ENCODE data around the gene PAX2.

The PAX2 gene

DNA sequence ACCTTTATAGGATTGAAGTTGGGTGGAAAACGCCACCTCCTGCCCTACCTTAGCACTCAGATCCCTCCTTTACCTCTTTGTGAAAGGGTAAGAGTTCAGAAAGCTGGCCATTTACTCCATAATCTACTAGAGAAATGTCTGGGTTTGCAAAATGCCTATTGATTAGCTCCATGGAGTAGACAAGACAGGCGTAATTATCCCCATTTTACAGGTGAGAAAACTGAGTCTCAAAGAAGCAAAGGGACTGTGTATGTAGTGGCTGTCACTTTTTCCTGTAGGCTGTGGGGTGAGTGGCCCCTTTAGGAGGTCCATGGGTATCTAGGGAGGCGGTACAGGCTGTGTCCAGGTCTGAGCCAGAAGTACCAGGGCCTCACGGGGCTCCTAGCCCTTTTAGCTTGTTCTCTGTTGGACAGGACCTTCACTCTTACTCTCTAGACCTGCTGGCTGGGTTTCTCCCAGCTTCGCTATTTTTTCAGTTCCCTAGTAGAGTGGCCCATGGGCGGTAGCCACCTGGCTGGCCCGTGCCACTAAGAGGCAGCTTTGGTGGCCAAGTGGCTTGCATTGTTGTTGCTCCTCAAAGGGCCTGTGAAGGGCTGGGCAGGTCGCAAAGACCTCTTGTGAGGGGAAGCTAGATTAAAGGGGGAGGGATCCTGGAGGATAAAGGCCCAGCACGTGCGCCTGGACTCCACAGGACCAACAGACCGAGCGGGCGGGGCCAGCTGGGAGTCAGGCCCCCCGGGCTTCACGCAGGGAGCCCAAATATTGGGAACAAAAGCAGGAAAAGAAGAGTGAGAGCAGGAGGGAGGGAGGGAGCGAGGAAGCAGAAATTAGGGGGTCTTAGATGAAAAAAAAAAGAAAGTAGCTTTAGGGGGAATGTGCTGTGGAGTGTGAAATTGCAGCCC, 4.7 kb upstream of the PAX2 start:
- no peak for DNase-seq

DNA sequence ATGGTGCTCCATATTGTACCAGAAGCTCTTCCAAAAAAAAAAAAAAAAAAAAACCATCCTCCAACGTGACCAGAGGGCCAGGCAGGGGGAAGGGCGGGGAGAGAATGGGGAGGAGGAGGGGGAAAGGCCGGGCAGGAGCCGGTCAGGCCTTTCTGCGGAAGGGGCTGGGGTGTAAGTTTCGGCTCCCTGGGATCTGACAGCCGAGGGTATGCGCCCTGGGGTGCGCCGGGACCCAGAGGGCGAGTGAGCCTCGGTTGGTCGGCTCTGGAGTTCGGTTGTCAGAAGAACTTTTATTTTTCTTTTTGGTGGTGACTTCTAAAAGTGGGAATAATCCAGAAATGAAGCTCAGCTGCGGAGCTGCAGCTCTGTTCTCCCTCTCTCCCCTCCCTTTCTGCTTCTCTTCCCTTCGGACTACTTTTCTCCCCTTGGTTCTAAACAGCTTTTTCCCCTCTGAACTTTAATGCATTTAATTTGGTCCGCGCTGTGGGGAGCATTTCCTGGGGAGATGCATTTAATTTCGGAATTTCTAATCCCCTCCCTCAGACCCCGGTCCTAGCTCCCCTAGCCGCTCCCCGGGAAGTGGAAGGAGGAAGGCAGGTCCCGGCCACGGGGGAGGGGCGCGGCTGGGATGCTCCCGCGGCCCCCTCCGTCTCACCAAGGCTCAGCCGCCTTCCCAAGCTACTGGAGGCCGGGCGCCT, 3.9 kb upstream of the PAX2 start:
- DNase-seq, result no peak

- no peak for DNase-seq
Observed at GRCh38 chr10:100742076-100742771, 3.2 kb upstream of the PAX2 start.

- no peak for DNase-seq
Observed at GRCh38 chr10:100742936-100743335, 2.4 kb upstream of the PAX2 start.

GRCh38 chr10:100743626-100744135, 1.7 kb upstream of the PAX2 start:
- peak; percentile 55 to 61 for DNase-seq

- peak; percentile 42 to 50 for DNase-seq
Observed at GRCh38 chr10:100744136-100744986, 1.0 kb upstream of the PAX2 start.

- DNase-seq, result no peak
Observed at GRCh38 chr10:100745882-100746783, 751 bp downstream of the PAX2 start.

DNA sequence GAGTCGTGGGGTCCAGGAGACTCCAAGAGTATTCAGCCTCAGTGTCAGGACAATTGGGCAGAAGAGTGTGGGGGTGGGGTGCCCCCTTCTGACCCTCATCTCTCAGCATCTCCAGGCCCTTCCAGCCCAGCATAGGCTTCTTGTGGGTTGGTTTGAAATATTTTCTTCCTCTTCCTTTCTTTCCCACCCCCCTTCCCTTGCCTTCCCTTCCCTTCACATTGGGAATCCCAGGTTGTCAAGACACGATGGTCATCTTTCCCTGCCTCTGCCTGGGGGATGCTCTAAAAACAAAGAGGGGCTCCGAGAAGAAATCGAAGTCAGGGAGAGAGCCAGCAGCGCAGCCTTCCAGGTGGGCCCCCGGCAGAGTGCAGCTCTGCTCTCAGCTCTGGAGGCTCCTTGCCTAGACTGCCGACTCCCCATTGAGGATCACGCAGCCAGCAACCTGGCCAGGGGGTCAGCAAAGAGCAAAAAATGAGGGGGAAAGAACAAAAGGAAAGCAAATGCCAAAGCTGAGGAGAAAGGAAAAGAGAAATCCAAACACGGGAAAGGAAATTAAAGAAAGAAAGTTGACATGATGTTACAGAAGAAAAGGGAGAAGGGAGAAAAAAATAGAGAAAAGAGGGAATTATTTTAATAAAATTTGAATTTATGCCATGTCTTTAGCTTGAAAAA, 1.5 kb downstream of the PAX2 start:
- no peak for DNase-seq

DNA sequence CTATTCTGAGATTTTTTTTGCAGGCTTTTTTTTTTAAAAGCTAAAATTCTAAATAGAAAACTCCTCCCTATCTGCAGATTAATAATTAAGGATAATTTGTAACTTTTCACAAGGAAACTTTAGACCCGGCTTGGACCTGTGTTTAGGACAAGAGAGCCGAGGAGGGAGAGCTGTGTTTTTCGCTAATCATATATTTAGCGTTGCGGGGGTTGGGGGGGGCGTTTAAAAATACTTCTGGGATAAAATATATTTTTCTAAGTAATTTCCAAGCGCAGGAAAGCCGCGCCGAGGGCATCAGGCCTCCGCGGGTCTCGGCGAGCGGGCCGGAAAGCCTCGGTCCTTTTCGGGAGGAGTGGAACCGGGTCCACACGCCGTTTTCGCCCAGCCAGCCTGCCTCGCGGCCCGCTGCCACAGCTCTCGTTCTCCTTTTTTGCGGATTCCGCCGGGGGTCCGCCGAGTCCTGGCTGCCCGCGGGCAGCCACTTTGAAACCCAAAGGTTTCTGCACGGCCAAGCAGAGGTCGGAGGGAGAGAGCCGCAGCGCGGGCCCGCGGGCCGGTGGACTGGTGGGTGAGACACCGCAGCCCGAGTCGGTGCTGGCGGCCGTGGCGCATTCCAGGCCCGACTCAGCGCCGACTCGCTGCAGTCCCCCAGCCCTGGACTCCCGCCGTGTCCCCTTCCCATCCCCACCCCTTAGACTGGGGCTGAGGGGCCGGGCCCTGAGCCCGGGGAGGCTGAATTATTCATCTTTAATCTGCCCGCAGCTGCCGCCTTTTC, 2.3 kb downstream of the PAX2 start:
- DNase-seq, result no peak

DNA sequence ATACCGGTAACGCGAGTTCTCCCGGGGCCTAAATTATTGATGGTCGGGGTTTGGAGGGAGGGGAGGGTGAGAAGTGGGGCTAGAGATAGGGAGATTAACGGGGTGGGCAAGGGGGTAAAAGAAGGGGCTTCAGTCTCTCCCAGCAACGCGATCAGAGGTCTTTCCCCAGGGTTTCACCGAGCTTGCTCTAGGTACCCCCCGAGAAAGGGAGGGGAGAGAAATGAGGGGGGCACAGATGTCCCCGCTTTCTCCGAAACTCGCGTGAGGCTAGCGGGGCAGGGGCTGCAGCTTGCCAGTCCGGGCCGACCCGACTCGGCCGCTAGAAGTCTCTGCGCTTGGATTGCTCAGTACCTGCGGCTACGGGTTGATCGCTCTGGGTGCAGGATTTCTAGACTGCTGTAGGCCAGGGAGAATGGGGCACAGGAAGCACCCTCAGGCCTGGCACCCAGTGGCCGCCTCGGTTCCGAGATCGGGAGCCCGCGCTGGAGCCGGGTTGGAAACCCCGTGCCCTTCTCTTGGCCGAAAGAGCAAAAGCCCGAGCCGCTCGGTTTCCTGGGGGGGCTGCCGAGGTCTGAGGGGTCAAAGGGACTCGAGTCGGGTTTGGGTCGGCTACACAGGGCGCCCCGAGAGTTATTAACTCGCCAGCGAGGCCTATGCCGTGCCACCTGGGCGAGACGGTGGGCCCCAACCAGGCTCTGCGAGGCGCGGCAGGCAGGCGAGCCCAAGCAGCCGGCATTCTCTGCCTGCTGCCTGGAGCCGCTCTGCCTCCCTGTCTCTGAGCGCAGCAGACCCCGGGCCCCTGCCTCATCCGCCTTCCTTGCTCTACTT, 3.1 kb downstream of the PAX2 start:
- no peak for DNase-seq

- no peak for DNase-seq
Observed at GRCh38 chr10:100749059-100749308, 3.6 kb downstream of the PAX2 start.

GRCh38 chr10:100749309-100750217, 4.2 kb downstream of the PAX2 start:
- DNase-seq, result no peak

DNA sequence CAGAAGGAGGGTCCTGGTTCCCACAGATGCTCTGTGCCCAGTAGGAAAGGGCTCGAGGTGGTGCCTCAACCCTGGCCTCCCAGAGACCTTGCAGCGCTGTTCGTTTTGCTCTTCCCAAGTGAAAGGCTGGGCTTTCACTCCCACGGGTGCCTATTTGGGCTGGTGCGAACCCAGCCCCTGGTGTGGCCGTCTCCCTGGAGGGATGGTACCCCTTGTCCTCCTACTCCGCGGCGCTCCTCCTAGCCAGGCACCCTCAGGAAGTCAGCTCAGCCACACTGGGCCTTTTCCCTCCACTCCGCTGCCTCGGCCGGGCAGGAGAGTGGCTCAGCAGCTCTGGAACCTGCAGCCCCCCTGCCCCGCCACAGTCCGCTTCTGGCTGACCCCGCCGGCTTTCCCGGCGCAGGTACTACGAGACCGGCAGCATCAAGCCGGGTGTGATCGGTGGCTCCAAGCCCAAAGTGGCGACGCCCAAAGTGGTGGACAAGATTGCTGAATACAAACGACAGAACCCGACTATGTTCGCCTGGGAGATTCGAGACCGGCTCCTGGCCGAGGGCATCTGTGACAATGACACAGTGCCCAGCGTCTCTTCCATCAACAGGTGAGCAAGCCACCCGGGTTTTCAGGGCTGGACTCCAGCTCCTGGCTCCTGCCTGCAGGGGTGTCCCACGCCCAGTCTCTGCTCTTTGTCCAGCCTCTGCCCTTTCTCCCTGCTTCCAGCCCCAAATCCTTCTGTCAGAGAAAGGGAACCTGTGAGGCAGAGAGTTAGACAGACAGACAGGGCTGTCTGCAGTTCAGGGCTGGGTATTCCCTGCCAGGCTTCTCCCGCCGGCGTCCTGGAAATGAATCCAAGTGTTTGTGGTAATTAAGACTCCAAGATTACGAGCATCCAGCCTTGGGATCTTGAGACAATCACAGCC, 5.2 kb downstream of the PAX2 start:
- DNase-seq, result no peak

- no peak for DNase-seq
Observed at GRCh38 chr10:100751211-100751933, 6.0 kb downstream of the PAX2 start.

GRCh38 chr10:100755821-100756220, 10.4 kb downstream of the PAX2 start:
- no peak for DNase-seq

DNA sequence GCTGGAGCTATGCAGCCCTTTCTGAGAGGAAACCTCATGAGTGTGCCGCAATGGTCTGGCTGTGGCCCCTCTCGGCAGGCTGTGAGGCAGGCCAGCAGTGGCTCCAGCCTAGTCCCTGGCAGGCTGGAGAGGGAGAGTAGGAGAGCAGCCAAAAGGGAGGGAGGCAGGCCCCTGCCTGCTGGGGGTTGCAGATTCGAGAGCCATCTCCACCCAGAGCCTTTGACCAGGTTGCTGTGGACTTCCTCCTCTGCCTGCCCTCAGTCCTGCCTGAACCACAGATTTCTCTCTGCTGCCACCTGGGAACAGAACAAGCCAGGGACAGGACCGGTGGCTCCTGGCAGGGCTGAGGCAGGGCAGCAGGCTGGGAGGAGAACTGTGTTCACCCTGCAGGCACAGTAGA, 13.9 kb downstream of the PAX2 start:
- DNase-seq, result no peak

Measured in activated CD4-positive, alpha-beta T cell treated with anti-CD3 and anti-CD28 coated beads, Interleukin-2, amount 50 U/mL, for 48 hours (primary cell).